Trophoblast cell (in vitro differentiated cells and primary cell): ENCODE data around the gene TMEM26.
A peak's percentile ranks its signal among the peaks of the same experiment; 100 is the strongest.

ENCODE experiments used
- DNase-seq, 2 donors: peaks; one replicate each; pipeline ENCODE4 v3.0.0-alpha.2; 2016
- H2AFZ ChIP-seq: 2 replicates; pipeline ENCODE4 v1.6.1; 2013; ENCODE audit warnings: low read length, moderate library complexity, mild to moderate bottlenecking; ENCODE audit not compliant: insufficient read depth, poor library complexity
- H2AK5ac ChIP-seq: 2 replicates; pipeline ENCODE4 v1.6.1; 2013; ENCODE audit warnings: mild to moderate bottlenecking, low read length
- H2BK120ac ChIP-seq: 2 replicates; pipeline ENCODE4 v1.6.1; 2013; ENCODE audit warnings: low read length, mild to moderate bottlenecking, moderate library complexity; ENCODE audit not compliant: insufficient read depth, poor library complexity
- H2BK12ac ChIP-seq: 2 replicates; pipeline ENCODE4 v1.6.1; 2013; ENCODE audit warnings: mild to moderate bottlenecking, low read length, moderate library complexity
- H2BK5ac ChIP-seq: 2 replicates; pipeline ENCODE4 v1.6.1; 2013; ENCODE audit warnings: low read length, low read depth, moderate library complexity, mild to moderate bottlenecking; ENCODE audit not compliant: poor library complexity
- H3K14ac ChIP-seq: 2 replicates; pipeline ENCODE4 v1.6.1; 2013; ENCODE audit warnings: mild to moderate bottlenecking, low read length
- H3K18ac ChIP-seq: 2 replicates; pipeline ENCODE4 v1.6.1; 2013; ENCODE audit warnings: mild to moderate bottlenecking, low read length
- H3K23ac ChIP-seq: 2 replicates; pipeline ENCODE4 v1.6.1; 2013; ENCODE audit warnings: low read length
- H3K27ac ChIP-seq: 2 replicates; pipeline ENCODE4 v1.5.1; 2013; ENCODE audit warnings: low read depth, mild to moderate bottlenecking, inconsistent platforms, low read length, moderate library complexity
- H3K27me3 ChIP-seq: 2 replicates; pipeline ENCODE4 v1.6.1; 2013; ENCODE audit warnings: inconsistent platforms, mild to moderate bottlenecking, low read length, moderate library complexity; ENCODE audit not compliant: insufficient read depth
- H3K36me3 ChIP-seq, 2 experiments: 1 replicate in 1 of 2; 2 replicates in 1 of 2; pipeline ENCODE4 v1.6.1; 2013; ENCODE audit warnings: low read length in 2 of 2, mild to moderate bottlenecking in 2 of 2, moderate library complexity in 1 of 2; ENCODE audit not compliant: insufficient read depth in 2 of 2, control insufficient read depth in 1 of 2
- H3K4ac ChIP-seq: 2 replicates; pipeline ENCODE4 v1.6.1; 2013; ENCODE audit warnings: low read depth, mild to moderate bottlenecking, low read length, moderate library complexity
- H3K4me1 ChIP-seq, 2 experiments: 1 replicate in 1 of 2; 2 replicates in 1 of 2; pipeline ENCODE4 v1.6.1; 2013; ENCODE audit warnings: low read length in 2 of 2, mild to moderate bottlenecking in 2 of 2, moderate library complexity in 1 of 2; ENCODE audit not compliant: insufficient read depth in 2 of 2, control insufficient read depth in 1 of 2
- H3K4me2 ChIP-seq: 2 replicates; pipeline ENCODE4 v1.6.1; 2013; ENCODE audit warnings: inconsistent platforms, mild to moderate bottlenecking, low read length, moderate library complexity
- H3K4me3 ChIP-seq: 2 replicates; pipeline ENCODE4 v1.5.1; 2013; ENCODE audit warnings: mild to moderate bottlenecking, low read depth, low read length, inconsistent platforms
- H3K79me1 ChIP-seq: one replicate; pipeline ENCODE4 v1.6.1; 2013; ENCODE audit warnings: low read length
- H3K79me2 ChIP-seq: 2 replicates; pipeline ENCODE4 v1.6.1; 2013; ENCODE audit warnings: low read length, mild to moderate bottlenecking; ENCODE audit not compliant: control insufficient read depth, insufficient read depth, poor library complexity
- H3K9ac ChIP-seq: 2 replicates; pipeline ENCODE4 v1.6.1; 2013; ENCODE audit warnings: mild to moderate bottlenecking, low read length
- H3K9me3 ChIP-seq: 2 replicates; pipeline ENCODE4 v1.6.1; 2013; ENCODE audit warnings: low read depth, mild to moderate bottlenecking, control low read depth, inconsistent platforms, low read length; ENCODE audit not compliant: insufficient read depth
- H4K12ac ChIP-seq: 2 replicates; pipeline ENCODE4 v1.6.1; 2013; ENCODE audit warnings: low read depth, mild to moderate bottlenecking, low read length, moderate library complexity
- H4K8ac ChIP-seq: 2 replicates; pipeline ENCODE4 v1.6.1; 2013; ENCODE audit warnings: low read depth, mild to moderate bottlenecking, low read length, moderate library complexity
- H4K91ac ChIP-seq: one replicate; pipeline ENCODE4 v1.6.1; 2013; ENCODE audit warnings: low read depth, mild to moderate bottlenecking, low read length, moderate library complexity
- WGBS: extraction: QIAGEN DNeasy Blood & Tissue Kit; methylation state at CpG from one replicate; pipeline ENCODE4 v1.1.7; 2013; ENCODE audit warnings: missing lambda C conversion rate; ENCODE audit not compliant: insufficient read length, insufficient coverage; ENCODE audit errors: extremely low coverage; 5-methylcytosine and 5-hydroxymethylcytosine counted together

Gene TMEM26

DNA sequence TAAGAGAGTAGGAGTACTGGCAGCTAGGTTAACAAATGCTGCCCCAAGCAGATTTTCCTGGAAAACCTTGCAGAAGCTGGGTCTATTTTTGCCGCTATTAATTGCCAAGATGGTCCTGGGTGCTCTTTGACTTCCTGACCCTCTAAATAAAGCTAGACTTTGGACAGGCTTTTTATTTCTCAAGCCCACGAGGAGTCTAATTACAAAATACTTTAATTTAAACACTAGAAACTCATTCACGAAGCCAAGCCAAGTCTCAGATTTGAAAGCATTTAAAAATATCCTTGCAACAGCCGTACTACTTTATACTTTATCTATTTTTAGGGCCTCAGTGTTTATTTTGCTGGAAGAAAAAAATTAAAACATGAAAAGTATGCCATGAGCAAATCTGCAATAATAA lies 45.1 kb downstream of the TMEM26 start:
- Histone ChIP-seq H3K4ac (no peak overlapping the region), H3K23ac (no peak overlapping the region), H3K4me1 (no peaks in the 10 kb centered on the region), H2BK5ac (no peak overlapping the region), H3K79me1 (no peaks in the 10 kb centered on the region), H3K79me2 (no peaks in the 10 kb centered on the region), H2AFZ (no peak overlapping the region), H4K91ac (no peak overlapping the region), H2BK120ac (no peak overlapping the region), H3K4me3 (no peak overlapping the region), H3K14ac (no peak overlapping the region), H3K9ac (no peak overlapping the region), H2BK12ac (no peak overlapping the region), H3K18ac (no peak overlapping the region), H3K9me3 (no peaks in the 10 kb centered on the region), H3K27me3 (no peaks in the 10 kb centered on the region), H4K8ac (no peak overlapping the region), H4K12ac (no peak overlapping the region), H3K36me3 (no peaks in the 10 kb centered on the region), H3K4me2 (no peak overlapping the region), H2AK5ac (no peak overlapping the region), H3K27ac (no peak overlapping the region)
- DNase-seq = no peak
- WGBS = no CpG with 5 or more reads among the region's 4 CpGs

DNA sequence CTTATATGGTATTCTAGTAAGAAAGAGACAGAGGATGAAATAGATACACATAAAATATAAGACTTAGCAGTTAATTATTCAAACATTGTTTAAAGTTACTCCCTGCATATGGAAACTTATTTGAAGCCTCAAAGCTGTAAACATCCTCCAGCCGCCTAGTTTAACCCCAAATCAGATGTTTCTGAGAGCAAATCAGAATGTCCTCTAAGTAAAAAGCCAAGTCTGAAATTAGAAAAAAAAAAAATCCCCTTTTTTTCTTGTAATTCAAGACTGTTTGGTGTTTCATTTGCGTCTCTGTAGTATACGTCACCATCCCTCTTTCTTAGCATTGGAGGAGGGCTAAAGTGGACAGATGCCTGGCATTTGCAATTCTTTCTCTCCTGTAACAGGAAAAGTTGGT lies 46.4 kb downstream of the TMEM26 start:
- no peak for DNase-seq
- no peak overlapping the region for H3K27ac ChIP-seq
- no peak overlapping the region for H3K18ac ChIP-seq
- no peak overlapping the region for H3K4me2 ChIP-seq
- no peaks in the 10 kb centered on the region for H3K27me3 ChIP-seq
- H4K91ac ChIP-seq = no peak overlapping the region
- H3K9ac ChIP-seq = no peak overlapping the region
- H4K8ac ChIP-seq = no peak overlapping the region
- no CpG with 5 or more reads among the region's 3 CpGs for WGBS
- no peaks in the 10 kb centered on the region for H3K79me1 ChIP-seq
- no peak overlapping the region for H2AFZ ChIP-seq
- H2BK120ac ChIP-seq = no peak overlapping the region
- no peak overlapping the region for H3K4ac ChIP-seq
- no peaks in the 10 kb centered on the region for H3K4me1 ChIP-seq
- H2AK5ac ChIP-seq = no peak overlapping the region
- H3K79me2 ChIP-seq = no peaks in the 10 kb centered on the region
- no peak overlapping the region for H3K14ac ChIP-seq
- no peak overlapping the region for H2BK12ac ChIP-seq
- H3K36me3 ChIP-seq = no peaks in the 10 kb centered on the region
- H3K23ac ChIP-seq = no peak overlapping the region
- no peaks in the 10 kb centered on the region for H3K9me3 ChIP-seq
- no peak overlapping the region for H4K12ac ChIP-seq
- no peak overlapping the region for H2BK5ac ChIP-seq
- no peak overlapping the region for H3K4me3 ChIP-seq

DNA sequence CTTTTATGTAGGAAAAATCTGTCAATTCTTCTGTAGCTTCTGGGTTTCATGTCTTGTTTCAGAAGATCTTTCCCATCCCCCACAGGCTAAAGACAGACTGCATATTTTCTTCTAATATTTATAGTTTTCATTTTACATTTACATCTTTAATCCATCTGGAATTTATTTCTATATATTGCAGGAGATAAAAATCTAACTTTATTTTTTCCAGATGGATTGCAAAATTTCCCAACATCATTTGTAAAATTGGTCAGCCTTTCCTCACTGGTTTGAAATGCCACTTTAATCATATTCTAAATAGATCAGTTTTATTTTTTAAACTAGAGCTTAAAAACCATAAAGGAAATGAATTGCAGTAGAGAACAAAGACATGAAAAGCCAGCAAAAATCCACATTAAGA lies 46.9 kb downstream of the TMEM26 start:
- no peak overlapping the region for H2AFZ ChIP-seq
- no peak overlapping the region for H4K8ac ChIP-seq
- no peak overlapping the region for H3K4me3 ChIP-seq
- no peak overlapping the region for H3K9ac ChIP-seq
- no peak overlapping the region for H3K27ac ChIP-seq
- no peak overlapping the region for H3K4me2 ChIP-seq
- H3K79me2 ChIP-seq = no peaks in the 10 kb centered on the region
- H3K9me3 ChIP-seq = no peaks in the 10 kb centered on the region
- H4K91ac ChIP-seq = no peak overlapping the region
- no peak overlapping the region for H2BK120ac ChIP-seq
- H2BK5ac ChIP-seq = no peak overlapping the region
- H3K14ac ChIP-seq = no peak overlapping the region
- no peak overlapping the region for H3K18ac ChIP-seq
- no peaks in the 10 kb centered on the region for H3K4me1 ChIP-seq
- no peaks in the 10 kb centered on the region for H3K27me3 ChIP-seq
- DNase-seq = no peak
- H3K4ac ChIP-seq = no peak overlapping the region
- H4K12ac ChIP-seq = no peak overlapping the region
- H3K79me1 ChIP-seq = no peaks in the 10 kb centered on the region
- H3K23ac ChIP-seq = no peak overlapping the region
- no peak overlapping the region for H2AK5ac ChIP-seq
- no peak overlapping the region for H2BK12ac ChIP-seq
- no peaks in the 10 kb centered on the region for H3K36me3 ChIP-seq

DNA sequence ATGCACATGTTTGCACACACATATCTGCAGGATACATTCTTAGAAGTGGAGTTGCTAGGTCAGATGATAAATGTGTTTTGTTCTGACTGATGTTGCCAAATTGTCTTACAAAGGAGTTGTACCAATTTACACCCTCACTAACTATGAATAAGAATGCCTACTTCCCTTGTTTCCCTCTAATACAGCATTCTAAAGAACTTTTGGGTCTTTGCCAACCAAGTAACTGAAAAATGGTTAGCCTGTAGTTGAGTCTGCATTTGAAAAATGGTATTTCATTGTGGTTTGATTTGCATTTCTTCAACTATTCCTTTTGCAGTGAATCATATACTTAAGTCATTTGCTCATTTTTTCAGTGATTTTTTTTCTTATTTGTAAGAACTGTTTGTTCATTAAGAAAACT lies 48.4 kb downstream of the TMEM26 start:
- H2BK5ac ChIP-seq = no peak overlapping the region
- H3K79me2 ChIP-seq = no peaks in the 10 kb centered on the region
- no peak overlapping the region for H3K18ac ChIP-seq
- no peak overlapping the region for H3K14ac ChIP-seq
- H2AFZ ChIP-seq = no peak overlapping the region
- no peaks in the 10 kb centered on the region for H3K79me1 ChIP-seq
- H3K27me3 ChIP-seq = no peaks in the 10 kb centered on the region
- H2BK12ac ChIP-seq = no peak overlapping the region
- H4K12ac ChIP-seq = no peak overlapping the region
- H3K4me1 ChIP-seq = no peaks in the 10 kb centered on the region
- peak in 1 of 2 donors; percentile 8 for DNase-seq
- no peak overlapping the region for H2AK5ac ChIP-seq
- H3K4me3 ChIP-seq = no peak overlapping the region
- no peak overlapping the region for H4K8ac ChIP-seq
- no peak overlapping the region for H3K27ac ChIP-seq
- H3K4ac ChIP-seq = no peak overlapping the region
- H2BK120ac ChIP-seq = no peak overlapping the region
- no peak overlapping the region for H3K23ac ChIP-seq
- H4K91ac ChIP-seq = no peak overlapping the region
- no peaks in the 10 kb centered on the region for H3K9me3 ChIP-seq
- no peak overlapping the region for H3K4me2 ChIP-seq
- H3K9ac ChIP-seq = no peak overlapping the region
- no peaks in the 10 kb centered on the region for H3K36me3 ChIP-seq

DNA sequence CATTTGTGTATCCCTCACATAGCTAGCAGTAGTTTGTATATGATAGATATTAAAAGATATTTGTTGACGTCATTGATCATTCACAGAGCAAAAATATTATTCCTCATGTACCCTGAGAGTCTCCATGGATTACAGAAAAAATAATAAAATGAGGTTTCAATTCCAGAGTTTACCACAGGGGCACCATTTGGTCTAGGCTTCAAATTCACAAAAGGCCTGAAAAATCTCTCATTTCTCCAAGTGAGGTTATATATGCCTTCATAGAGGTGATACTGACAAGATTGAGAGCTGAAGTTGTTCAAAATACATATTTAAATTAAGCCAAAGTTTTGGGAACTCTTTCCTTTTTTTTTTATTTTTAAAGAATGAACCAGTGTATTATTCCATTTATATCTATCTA lies 52.7 kb downstream of the TMEM26 start:
- whole genome bisulfite sequencing = no CpG with 5 or more reads among the region's 1 CpG
- no peak overlapping the region for H3K9ac ChIP-seq
- H4K12ac ChIP-seq = no peak overlapping the region
- H3K23ac ChIP-seq = no peak overlapping the region
- H3K9me3 ChIP-seq = no peaks in the 10 kb centered on the region
- no peak overlapping the region for H3K4me2 ChIP-seq
- H2AFZ ChIP-seq = no peak overlapping the region
- H2BK120ac ChIP-seq = no peak overlapping the region
- no peak overlapping the region for H4K91ac ChIP-seq
- H3K4me3 ChIP-seq = no peak overlapping the region
- no peaks in the 10 kb centered on the region for H3K27me3 ChIP-seq
- no peak overlapping the region for H3K27ac ChIP-seq
- no peak overlapping the region for H2BK12ac ChIP-seq
- H4K8ac ChIP-seq = no peak overlapping the region
- no peak overlapping the region for H3K14ac ChIP-seq
- no peak for DNase-seq
- H3K4me1 ChIP-seq = no peaks in the 10 kb centered on the region
- no peaks in the 10 kb centered on the region for H3K36me3 ChIP-seq
- H3K79me1 ChIP-seq = no peaks in the 10 kb centered on the region
- no peak overlapping the region for H2AK5ac ChIP-seq
- no peaks in the 10 kb centered on the region for H3K79me2 ChIP-seq
- no peak overlapping the region for H3K4ac ChIP-seq
- H2BK5ac ChIP-seq = no peak overlapping the region
- no peak overlapping the region for H3K18ac ChIP-seq
